Transverse colon (tissue), 3 donors: ENCODE data around the gene PLXNA2.

Source experiments
- POLR2A ChIP-seq: fragments of 450-650 bp; IDR thresholded peaks from one replicate; pipeline ENCODE4 v1.6.1; 2016; ENCODE audit warnings: antibody characterized with exemption, mild to moderate bottlenecking, moderate library complexity
- TF ChIP-seq, protein P1 (sequence below), 5 experiments: fragments of 200-600 bp in 3 of 5; fragments of 450-650 bp in 2 of 5; sonication (generic) in 3 of 5; IDR thresholded peaks; 1 replicate in 2 of 5; 2 replicates in 3 of 5; pipeline ENCODE4 v1.5.1; 2016 to 2017; ENCODE audit warnings: antibody characterized with exemption in 5 of 5, inconsistent platforms in 3 of 5, mild to moderate bottlenecking in 2 of 5, moderate library complexity in 1 of 5

DNA sequence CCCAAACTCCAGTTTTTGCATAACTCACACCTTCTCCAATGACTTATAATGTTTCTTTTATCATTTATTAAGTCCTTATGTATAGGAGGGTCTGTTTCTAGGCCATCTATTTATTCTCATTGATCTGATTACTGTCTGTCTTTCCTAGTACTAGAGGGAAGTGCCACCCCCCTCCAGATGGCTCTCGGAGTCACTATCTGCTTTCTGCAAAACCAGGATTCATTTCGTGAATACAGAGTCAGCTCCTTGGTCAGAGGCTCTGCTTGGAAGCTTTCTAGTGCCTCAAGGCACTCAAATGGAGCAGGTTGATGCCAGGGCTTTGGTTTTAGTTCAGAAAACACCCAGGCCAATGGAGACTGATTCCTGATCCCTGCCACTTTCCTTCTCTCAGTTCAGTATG lies 231.0 kb downstream of the PLXNA2 start:
- TF ChIP-seq, protein P1, sequence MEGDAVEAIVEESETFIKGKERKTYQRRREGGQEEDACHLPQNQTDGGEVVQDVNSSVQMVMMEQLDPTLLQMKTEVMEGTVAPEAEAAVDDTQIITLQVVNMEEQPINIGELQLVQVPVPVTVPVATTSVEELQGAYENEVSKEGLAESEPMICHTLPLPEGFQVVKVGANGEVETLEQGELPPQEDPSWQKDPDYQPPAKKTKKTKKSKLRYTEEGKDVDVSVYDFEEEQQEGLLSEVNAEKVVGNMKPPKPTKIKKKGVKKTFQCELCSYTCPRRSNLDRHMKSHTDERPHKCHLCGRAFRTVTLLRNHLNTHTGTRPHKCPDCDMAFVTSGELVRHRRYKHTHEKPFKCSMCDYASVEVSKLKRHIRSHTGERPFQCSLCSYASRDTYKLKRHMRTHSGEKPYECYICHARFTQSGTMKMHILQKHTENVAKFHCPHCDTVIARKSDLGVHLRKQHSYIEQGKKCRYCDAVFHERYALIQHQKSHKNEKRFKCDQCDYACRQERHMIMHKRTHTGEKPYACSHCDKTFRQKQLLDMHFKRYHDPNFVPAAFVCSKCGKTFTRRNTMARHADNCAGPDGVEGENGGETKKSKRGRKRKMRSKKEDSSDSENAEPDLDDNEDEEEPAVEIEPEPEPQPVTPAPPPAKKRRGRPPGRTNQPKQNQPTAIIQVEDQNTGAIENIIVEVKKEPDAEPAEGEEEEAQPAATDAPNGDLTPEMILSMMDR (IDR thresholded peaks at IDR 0.05), result no peak
- TF ChIP-seq POLR2A, result no peak
